ENCODE data around the gene GDPD4.

Gene GDPD4

DNA sequence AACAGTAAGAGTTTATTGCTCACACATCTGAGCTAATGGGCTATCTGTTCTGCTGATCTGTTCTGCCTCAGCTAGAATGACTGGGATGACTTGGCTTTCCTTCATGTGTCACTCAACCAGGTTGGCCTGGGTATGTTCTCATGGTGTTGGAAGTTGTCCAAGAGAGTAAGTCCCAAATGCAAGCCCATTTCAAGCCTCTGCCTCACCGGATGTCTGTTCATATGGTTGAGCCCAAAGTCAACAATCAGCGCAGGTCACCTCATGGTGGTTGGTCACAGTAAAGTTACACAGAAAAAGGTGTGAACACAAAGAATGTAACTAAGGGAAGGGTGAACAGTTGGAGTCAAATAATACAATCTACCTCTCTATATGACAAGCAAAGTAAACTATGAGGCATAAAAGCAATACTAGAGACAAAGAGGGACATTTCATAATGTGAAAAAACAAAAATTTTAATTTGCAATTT, 1.9 kb downstream of the GDPD4 start:
- no peak for DNase-seq (ENCODE audit: low spot score)

DNA sequence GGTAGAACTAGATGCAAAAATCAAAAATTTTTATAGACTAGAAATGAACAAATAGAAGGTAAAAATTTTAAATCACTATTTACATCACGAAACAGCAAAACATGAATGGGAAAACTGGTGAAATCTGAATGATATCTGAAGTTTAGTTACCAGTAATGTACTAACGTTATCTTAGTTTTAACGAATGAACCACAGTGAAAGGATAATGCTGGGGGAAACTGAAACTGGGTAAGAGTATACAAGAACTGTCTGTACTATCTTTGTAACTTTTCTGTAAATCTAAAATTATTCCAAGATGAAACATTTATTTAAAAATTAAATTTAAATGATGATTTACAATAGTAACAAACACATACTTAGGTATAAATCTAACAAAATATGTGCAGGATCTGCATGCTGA, 7.4 kb downstream of the GDPD4 start:
- no peak for DNase-seq (ENCODE audit: low spot score)

GRCh38 chr11:77289737-77290136, 11.7 kb downstream of the GDPD4 start:
- no peak for DNase-seq (ENCODE audit: low spot score)

DNA sequence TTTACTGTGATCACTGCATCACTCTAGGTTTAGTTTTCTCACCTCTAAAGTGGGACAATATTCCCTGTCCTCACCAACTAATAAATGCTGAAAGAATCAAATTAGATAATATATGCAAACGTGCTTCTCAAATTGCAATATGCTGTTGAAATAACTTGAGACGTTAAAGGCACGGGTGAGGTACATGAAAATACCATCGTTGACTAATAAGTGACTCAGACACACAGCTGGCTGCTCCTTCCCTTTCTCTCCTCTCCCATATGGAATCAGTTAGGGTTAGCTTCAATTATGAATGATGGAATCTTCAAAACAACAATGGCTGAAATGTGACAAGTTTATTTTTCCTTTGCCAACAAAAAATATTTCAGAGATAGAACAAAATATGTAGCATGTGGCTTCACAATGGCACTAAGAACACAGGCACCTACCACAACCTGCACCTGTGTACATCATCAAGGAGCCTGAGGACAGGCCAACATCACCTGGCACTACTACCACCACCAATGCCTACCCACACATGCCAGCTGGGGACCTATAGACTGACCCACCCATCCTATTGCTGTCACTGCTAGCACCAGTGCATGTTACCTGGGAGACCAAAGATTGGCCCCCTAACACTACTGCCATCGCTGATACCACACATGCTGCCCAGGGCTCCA, 13.7 kb downstream of the GDPD4 start:
- DNase-seq (ENCODE audit: low spot score), result no peak

DNA sequence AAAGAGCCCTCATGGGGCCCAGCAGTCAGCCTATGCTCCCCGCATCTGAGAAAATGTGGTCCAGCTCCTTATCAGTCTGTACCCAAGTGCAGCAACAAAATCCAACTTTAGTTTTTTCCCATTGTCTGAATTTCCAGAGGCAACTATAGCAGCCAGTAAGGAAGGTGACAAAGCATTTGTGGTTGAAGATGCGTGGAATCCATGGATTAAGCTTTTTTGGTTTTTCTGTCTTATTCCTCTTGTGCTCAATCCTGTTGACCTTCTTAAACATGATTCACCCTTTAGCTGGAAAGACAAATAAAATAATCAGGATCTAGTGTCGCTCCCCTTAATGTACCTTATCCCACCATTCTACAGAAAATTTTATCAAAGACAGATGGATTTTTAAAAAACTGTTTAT, 14.3 kb downstream of the GDPD4 start:
- no peak for DNase-seq (ENCODE audit: low spot score)

- no peak for DNase-seq (ENCODE audit: low spot score)
Measured at GRCh38 chr11:77284476-77285468, 16.7 kb downstream of the GDPD4 start.

DNA sequence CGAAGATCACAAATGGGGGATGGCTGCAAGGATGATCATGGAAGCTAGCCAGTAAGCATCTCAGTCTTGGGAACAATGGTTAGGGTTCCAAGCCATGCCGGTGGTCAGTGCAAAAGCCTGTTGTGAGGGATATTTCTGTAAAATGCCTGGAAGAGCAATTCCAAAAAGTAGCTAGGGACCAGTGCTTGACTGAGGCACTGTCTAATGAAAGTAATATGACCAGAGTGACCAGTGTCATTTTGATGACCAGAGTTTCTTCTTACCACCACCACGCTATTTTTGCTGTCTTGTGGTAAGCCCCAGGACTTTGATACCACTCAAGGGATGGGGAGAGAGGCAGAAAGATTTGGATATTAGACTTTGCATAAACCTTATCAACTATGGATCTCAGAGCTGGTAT, 18.4 kb downstream of the GDPD4 start:
- DNase-seq (ENCODE audit: low spot score), result no peak

- no peak for DNase-seq (ENCODE audit: low spot score)
Measured at GRCh38 chr11:77278595-77279506, 22.6 kb downstream of the GDPD4 start.

DNA sequence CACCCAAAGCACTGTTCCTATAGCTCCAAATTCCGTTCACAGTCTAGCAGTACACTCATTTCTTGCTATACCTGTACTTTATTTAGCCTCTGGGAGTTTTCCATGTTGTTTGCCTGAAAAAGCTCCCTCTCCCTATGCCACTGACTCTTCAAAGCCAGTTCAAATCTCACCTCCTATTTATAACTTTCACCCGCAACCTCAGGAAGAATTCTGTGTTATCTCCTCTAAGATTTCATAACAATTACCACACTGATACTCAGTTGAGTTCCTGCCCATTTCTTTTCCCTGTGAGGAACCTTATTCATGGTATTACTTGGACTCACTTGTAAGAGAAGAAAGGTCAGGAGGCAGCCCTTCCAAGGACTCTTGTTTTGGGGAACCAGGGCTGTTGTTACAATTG, 25.2 kb downstream of the GDPD4 start:
- no peak for DNase-seq (ENCODE audit: low spot score)

GRCh38 chr11:77270921-77271320, 30.6 kb downstream of the GDPD4 start:
- DNase-seq (ENCODE audit: low spot score), result no peak

DNA sequence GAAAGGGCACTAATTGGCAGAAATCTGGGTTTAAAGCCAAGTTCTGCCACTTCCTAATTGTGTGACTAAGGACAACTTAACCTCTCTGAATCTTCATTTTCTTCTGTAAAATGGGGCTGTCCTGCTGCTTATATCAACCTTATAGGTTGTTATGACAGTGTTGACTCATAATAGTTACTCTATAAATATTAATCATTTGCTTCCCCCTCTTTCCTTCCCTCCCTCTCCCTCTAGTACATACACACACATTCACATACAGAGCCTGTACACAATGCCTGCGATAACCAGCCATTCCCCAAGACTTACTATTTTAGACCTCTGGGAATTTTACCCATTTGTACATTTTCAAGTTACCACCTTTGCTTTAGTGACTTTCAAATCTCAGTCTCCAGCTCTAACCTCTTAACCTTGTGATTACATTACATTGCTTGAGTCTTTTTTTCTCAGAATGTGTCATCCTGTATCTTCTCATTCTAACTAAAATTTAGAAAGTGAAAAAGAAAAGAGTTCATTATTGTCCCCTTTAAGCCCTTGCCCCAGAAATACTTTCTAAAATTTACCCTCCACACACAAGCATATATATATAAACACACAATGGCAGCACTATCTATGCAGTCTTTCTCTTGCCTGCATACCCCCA, 31.9 kb downstream of the GDPD4 start:
- no peak for DNase-seq (ENCODE audit: low spot score)

DNA sequence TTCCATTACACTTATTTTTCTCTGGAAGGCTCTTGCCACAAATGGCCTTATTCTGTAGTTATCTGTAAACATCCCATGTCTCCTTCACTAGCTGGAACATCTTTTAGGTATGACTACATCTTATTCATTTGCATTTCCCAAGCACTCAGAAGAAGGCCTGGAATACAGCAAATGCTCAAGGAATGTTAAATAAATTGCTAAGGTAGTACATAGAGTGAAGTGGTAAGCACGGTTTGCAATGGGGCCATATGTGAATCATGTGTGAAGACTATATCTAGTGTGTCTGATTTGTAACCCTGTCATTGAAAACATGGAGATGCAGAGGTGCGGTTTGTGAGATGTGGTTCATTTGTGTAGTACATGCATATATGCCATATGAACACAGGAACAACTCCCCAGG, 33.5 kb downstream of the GDPD4 start:
- no peak for DNase-seq (ENCODE audit: low spot score)

- DNase-seq (ENCODE audit: low spot score), result no peak
Measured at GRCh38 chr11:77266766-77267165, 34.7 kb downstream of the GDPD4 start.

DNA sequence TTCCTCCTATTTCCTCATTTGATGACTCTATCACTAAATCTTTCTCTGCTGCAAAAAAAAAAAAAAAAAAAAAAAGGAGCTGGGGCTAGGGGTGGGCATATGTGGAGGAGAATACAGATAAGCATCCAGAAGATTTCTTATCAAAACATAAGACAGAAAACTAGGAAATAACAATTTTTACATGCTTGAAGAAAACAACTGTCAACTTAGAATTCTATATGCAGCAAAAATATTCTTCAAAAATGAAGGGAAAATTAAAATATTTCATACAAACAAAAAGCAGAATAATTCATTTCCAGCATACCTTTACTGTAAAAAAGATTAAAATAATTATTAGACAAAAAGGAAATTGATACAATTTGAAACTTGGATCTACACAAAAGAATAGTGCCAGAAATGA, 38.7 kb downstream of the GDPD4 start:
- no peak for DNase-seq (ENCODE audit: low spot score)

- DNase-seq (ENCODE audit: low spot score), result no peak
Measured at GRCh38 chr11:77259641-77260040, 41.8 kb downstream of the GDPD4 start.

- no peak for DNase-seq (ENCODE audit: low spot score)
Measured at GRCh38 chr11:77253690-77254089, 47.8 kb downstream of the GDPD4 start.

DNA sequence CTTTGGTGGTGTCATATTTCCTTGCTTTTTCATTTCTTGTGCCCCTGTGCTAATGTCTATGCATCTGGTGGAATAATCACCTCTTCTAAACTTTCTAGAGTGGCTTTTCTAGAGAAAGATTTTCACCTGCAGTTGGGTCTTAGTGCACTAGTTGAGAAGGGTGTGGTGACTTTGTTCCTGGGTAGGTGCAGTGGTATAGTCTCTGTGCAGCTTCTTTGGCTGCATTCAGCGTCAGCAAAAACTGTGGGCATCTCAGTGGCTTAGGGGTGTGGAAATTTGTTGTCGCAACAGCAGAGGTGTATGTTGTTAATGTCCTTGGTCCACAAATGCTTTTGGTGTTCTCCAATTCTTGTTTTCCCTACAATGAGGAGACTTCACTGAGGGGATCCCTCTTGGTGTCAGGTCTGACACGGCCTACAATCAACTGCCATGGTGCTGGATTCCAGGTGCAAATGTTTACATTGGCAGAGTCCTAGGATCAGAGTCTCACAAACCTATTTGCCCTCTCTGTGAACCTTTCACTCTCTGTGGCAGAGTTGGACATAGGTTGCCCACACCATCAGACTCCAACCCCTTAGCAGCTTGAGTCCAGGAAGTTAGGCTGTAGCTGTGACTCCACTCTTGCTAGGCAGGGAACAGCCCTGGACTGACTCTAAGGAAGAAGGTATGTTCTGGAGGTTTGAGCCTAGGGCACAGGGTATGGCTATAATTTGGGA, 48.8 kb downstream of the GDPD4 start:
- no peak for DNase-seq (ENCODE audit: low spot score)

DNA sequence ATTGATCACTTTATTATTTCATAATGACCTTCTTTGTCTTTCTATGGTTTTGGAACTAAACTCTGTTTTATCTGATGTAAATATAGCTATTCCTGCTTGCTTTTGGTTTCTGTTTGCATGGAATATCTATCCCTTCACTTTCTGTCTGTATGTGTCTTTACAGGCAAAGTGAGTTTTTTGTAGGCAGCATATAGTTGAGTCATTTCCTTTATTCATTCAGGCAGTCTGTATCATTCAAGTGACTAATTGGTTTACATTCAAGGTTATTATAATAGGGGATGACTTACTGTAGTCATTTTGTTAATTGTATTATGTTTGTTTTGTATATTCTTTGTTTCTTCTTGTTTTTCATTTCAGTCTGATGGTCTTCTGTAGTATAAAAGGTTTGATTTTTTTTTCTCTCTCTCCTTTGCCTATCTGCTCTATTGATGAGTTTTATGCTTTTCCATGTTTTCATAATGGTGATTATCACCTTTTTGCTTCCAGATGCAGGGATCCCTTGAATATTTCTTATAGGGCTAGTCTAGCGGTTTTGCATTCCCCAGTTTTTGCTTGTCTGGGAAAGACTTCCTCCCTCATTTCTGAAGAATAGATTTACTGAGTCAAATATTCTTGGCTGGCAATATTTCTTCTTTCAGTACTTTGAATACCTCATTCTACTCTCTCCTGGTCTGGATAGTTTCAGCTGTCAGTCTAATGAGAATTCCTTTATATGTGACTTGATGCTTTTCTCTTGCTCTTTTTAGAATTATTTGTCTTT, 50.4 kb downstream of the GDPD4 start:
- DNase-seq (ENCODE audit: low spot score), result no peak

DNA sequence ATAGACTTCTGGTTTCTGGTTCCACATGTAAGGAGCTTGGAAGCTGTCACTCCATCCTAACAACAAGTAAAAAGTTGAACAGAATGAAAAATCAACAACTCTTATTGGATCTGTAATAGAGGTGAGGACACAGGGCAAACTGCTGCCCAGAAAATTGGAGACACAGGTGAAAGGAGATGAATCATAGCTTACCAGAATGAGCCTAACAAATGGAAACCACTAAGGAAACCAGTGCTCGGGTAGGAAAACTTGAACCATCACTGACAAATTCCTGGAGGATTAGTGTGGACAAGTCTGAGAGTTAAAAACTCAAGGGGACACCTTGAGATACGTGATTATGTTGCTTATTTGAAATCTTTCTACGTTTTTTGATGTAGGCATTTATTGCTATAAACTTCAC, 52.1 kb downstream of the GDPD4 start:
- no peak for DNase-seq (ENCODE audit: low spot score)

GRCh38 chr11:77244277-77245027, 57.0 kb downstream of the GDPD4 start:
- no peak for DNase-seq (ENCODE audit: low spot score)
